HCT116 (cell line): ENCODE data around the gene SV2A. TPM values are rescaled to one million over a fixed set of nuclear protein-coding genes. Genes with fewer than 3 reads are reported as not detected.
A peak's percentile ranks its signal among the peaks of the same experiment; 100 is the strongest.
"Not testable (repeated sequence)": the region's sequence is repeated elsewhere in the genome, so short reads cannot be mapped to it uniquely, and the experiment has no call there.

Experiments used
- ATAC-seq: fragments of 200-7000 bp; cut with Tn5 transposase; 2 replicates; pipeline ENCODE4 v1.9.1; 2020; ENCODE audit warnings: mild to moderate bottlenecking, moderate library complexity
- BruUV-seq: library from RNA; stranded (reverse); fragments of 400-500 nt; replicated peaks from 2 replicates; lab custom pipeline; 2021; lab: Mats Ljungman, UMichigan
- CTCF ChIA-PET: fragments of 300-600 bp; sonication (Branson Sonifier 250); formaldehyde crosslinking; loops from one replicate; lab custom pipeline; 2021; ENCODE audit warnings: antibody characterized with exemption; lab: Charles Lee
- POLR2A ChIA-PET: fragments of 300-600, 350-600 bp; sonication (Branson Sonifier 250); formaldehyde crosslinking; loops from one replicate; lab custom pipeline; 2021; ENCODE audit warnings: antibody characterized with exemption; lab: Charles Lee
- RAD21 ChIA-PET, 2 experiments: fragments of 300-600 bp; sonication (Branson Sonifier 250); formaldehyde crosslinking; loops; one replicate each; lab custom pipeline; 2023; ENCODE audit warnings: low total read pairs in 2 of 2; ENCODE audit not compliant: uncharacterized antibody in 2 of 2, unreplicated experiment in 2 of 2, low non-redundant PET in 1 of 2; lab: Charles Lee
- DNase-seq: peaks from one replicate; pipeline ENCODE4 v3.0.0-alpha.2; 2010; ENCODE audit warnings: low read depth, low spot score
- H2AFZ ChIP-seq: fragments of 200-600 bp; shearing (Covaris generic), sonication (generic); 2 replicates; pipeline ENCODE4 v1.6.1; 2017; ENCODE audit warnings: low read depth, mixed run types, mixed read lengths, antibody characterized with exemption, low read length; ENCODE audit not compliant: poor library complexity, severe bottlenecking
- H3K27ac ChIP-seq: 2 replicates; pipeline ENCODE4 v1.5.1; 2012; ENCODE audit warnings: low read depth, low read length
- H3K27me3 ChIP-seq: fragments of 200-600 bp; sonication (generic); 2 replicates; pipeline ENCODE4 v1.6.1; 2016; ENCODE audit warnings: mixed run types, low read length, mixed read lengths; ENCODE audit not compliant: insufficient read depth
- H3K36me3 ChIP-seq, 2 experiments: fragments of 200-500 bp in 1 of 2; fragments of 200-600 bp in 1 of 2; sonication (Bioruptor generic) in 1 of 2; sonication (generic) in 1 of 2; 2 replicates each; pipeline versions ENCODE4 v1.5.1 to v1.6.1; 2014 to 2016; ENCODE audit warnings: low read length in 2 of 2, inconsistent platforms in 1 of 2, mixed read lengths in 1 of 2, mixed run types in 1 of 2; ENCODE audit not compliant: insufficient read depth in 2 of 2, control insufficient read depth in 1 of 2
- H3K4me1 ChIP-seq, 2 experiments: fragments of 200-600 bp in 1 of 2; sonication (generic) in 1 of 2; 2 replicates each; pipeline versions ENCODE4 v1.5.1 to v1.6.1; 2012 to 2017; ENCODE audit warnings: low read length in 2 of 2, inconsistent platforms in 1 of 2, mild to moderate bottlenecking in 1 of 2, mixed read lengths in 1 of 2, mixed run types in 1 of 2, moderate library complexity in 1 of 2; ENCODE audit not compliant: insufficient read depth in 2 of 2, control insufficient read depth in 1 of 2
- H3K4me2 ChIP-seq: fragments of 200-600 bp; sonication (generic); 2 replicates; pipeline ENCODE4 v1.6.1; 2017; ENCODE audit warnings: mixed run types, low read length, mixed read lengths
- H3K4me3 ChIP-seq, 2 experiments: fragments of 200-600 bp in 1 of 2; sonication (generic) in 1 of 2; replicated peaks in 1 of 2; 2 replicates each; pipeline ENCODE4 v1.5.1; 2011 to 2016; ENCODE audit warnings: low read length in 2 of 2, control low read depth in 1 of 2, low read depth in 1 of 2, mild to moderate bottlenecking in 1 of 2, mixed read lengths in 1 of 2, mixed run types in 1 of 2
- H3K79me2 ChIP-seq: fragments of 200-600 bp; sonication (generic); 2 replicates; pipeline ENCODE4 v1.6.1; 2017; ENCODE audit warnings: mild to moderate bottlenecking, mixed run types, low read length, moderate library complexity, mixed read lengths; ENCODE audit not compliant: insufficient read depth
- H3K9ac ChIP-seq: fragments of 200-600 bp; sonication (generic); 2 replicates; pipeline ENCODE4 v1.6.1; 2016; ENCODE audit warnings: low read length, mixed read lengths
- H3K9me2 ChIP-seq: fragments of 200-600 bp; sonication (generic), shearing (Covaris generic); 2 replicates; pipeline ENCODE4 v1.6.1; 2017; ENCODE audit warnings: mixed run types, mild to moderate bottlenecking, moderate library complexity; ENCODE audit not compliant: insufficient read depth
- H3K9me3 ChIP-seq, 2 experiments: fragments of 200-500 bp in 1 of 2; fragments of 200-600 bp in 1 of 2; sonication (Bioruptor generic) in 1 of 2; sonication (generic) in 1 of 2; 2 replicates each; pipeline ENCODE4 v1.6.1; 2014 to 2017; ENCODE audit warnings: low read length in 2 of 2, mixed read lengths in 2 of 2, inconsistent platforms in 1 of 2, low read depth in 1 of 2, mild to moderate bottlenecking in 1 of 2, mixed run types in 1 of 2, moderate library complexity in 1 of 2; ENCODE audit not compliant: control insufficient read depth in 1 of 2, insufficient read depth in 1 of 2
- H4K20me1 ChIP-seq: fragments of 200-600 bp; sonication (generic), shearing (Covaris generic); 2 replicates; pipeline ENCODE4 v1.6.1; 2017; ENCODE audit warnings: mixed run types, mild to moderate bottlenecking, moderate library complexity; ENCODE audit not compliant: insufficient read depth
- EGR1 ChIP-seq: IDR thresholded peaks from 2 replicates; pipeline ENCODE4 v1.6.1; 2012; ENCODE audit warnings: low read depth
- intact Hi-C: fragments of 100-400 bp; cut with micrococcal nuclease; formaldehyde crosslinking; loops from 2 replicates; pipeline ENCODE4 v1.10.0; 2022
- total RNA-seq: library from RNA; stranded (reverse); gene quantifications from one replicate; pipeline ENCODE4 v1.2.1, GENCODE V29; 2021; ENCODE audit not compliant: unreplicated experiment

The SV2A gene
- total RNA-seq, 1 experiment from 2014 or later = 0.15 TPM

- TF ChIP-seq EGR1 = no peak
Measured at GRCh38 chr1:149877211-149877946, 40.3 kb downstream of the SV2A start (continued).

DNA sequence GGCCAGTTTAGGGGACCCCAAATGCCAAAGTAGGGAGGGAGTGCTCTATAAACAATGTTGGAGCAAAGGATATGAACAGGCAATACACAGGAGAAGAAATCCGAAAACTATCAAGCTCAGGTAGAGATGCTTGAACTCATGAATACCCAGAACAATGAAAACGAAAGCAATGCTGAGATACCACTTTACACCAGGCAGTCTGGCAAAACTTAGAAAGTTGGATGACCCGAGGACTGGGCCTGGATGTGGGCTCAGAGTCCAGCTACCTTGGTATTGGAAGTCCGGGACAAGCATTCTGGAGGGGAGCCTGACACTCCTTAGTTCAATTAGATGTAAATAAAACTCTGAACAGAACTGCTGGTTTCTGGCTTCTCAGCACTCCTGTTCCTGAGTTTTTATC, 44.6 kb downstream of the SV2A start:
- H2AFZ ChIP-seq, H3K36me3 ChIP-seq, H3K27me3 ChIP-seq, H3K79me2 ChIP-seq, H3K4me3 ChIP-seq, POLR2A ChIA-PET, RAD21 ChIA-PET, DNase-seq, H4K20me1 ChIP-seq, ATAC-seq, H3K9me3 ChIP-seq, intact Hi-C loops, BruUV-seq, H3K9me2 ChIP-seq, CTCF ChIA-PET, H3K4me2 ChIP-seq, H3K4me1 ChIP-seq, H3K9ac ChIP-seq, H3K27ac ChIP-seq: not testable (repeated sequence)

- H3K4me1 ChIP-seq, H3K9me2 ChIP-seq, BruUV-seq, H3K79me2 ChIP-seq, H3K4me2 ChIP-seq, H4K20me1 ChIP-seq, H3K27me3 ChIP-seq, intact Hi-C loops, ATAC-seq, H3K9me3 ChIP-seq, CTCF ChIA-PET, H3K27ac ChIP-seq, H3K9ac ChIP-seq, DNase-seq, RAD21 ChIA-PET, H3K36me3 ChIP-seq, H2AFZ ChIP-seq, H3K4me3 ChIP-seq, POLR2A ChIA-PET: not testable (repeated sequence)
Measured at GRCh38 chr1:149866887-149867286, 50.8 kb downstream of the SV2A start.

DNA sequence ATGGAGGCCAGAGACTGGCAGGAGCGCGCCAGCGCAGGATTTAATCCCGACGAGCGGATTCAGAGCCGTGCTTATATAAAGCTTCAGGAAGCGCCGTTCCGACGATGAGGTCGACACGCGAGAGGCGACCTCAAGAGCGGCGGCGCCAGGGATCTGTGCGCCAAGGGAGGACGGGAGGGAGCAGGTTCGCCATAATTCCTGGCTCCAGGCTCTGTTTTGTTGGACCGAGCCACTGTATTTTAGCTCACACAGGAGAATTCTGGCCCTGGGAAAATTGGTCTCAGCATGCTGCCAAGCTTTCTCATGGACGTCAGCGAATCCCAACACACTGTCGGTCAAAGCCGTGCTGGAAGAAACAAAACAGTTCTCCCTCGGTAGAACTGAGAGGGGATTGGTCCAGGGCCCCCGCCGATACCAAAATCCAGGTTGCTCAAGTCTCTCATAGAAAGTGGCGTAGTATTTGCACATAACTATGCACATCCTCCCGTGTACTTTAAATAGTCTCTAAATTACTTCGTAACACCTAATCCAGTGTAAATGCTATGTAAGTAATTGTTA, 56.1 kb downstream of the SV2A start:
- CTCF ChIA-PET, BruUV-seq, H3K4me1 ChIP-seq, H3K36me3 ChIP-seq, DNase-seq, H3K4me3 ChIP-seq, RAD21 ChIA-PET, H2AFZ ChIP-seq, H3K27me3 ChIP-seq, H3K9me3 ChIP-seq, H4K20me1 ChIP-seq, intact Hi-C loops, H3K27ac ChIP-seq, H3K9ac ChIP-seq, H3K4me2 ChIP-seq, H3K79me2 ChIP-seq, H3K9me2 ChIP-seq, POLR2A ChIA-PET: not testable (repeated sequence)
- ATAC-seq = peak; percentile 37

- RAD21 ChIA-PET, H3K4me3 ChIP-seq, intact Hi-C loops, BruUV-seq, H3K9me3 ChIP-seq, POLR2A ChIA-PET, CTCF ChIA-PET, H3K9ac ChIP-seq, H3K4me1 ChIP-seq, H3K4me2 ChIP-seq, H3K36me3 ChIP-seq, H3K79me2 ChIP-seq, H4K20me1 ChIP-seq, H2AFZ ChIP-seq, H3K27me3 ChIP-seq, DNase-seq, H3K9me2 ChIP-seq, H3K27ac ChIP-seq: not testable (repeated sequence)
- peak; percentile 73 for ATAC-seq
Measured at GRCh38 chr1:149860684-149861496, 56.8 kb downstream of the SV2A start.
